Transverse colon (tissue), 3 donors: ENCODE data around the gene RNF126.
"Not testable (repeated sequence)": the region's sequence is repeated elsewhere in the genome, so short reads cannot be mapped to it uniquely, and the experiment has no call there.

Source experiments
- EP300 ChIP-seq: sonication (generic); formaldehyde crosslinking; IDR thresholded peaks from one replicate; pipeline ENCODE4 v1.6.1; 2017; ENCODE audit warnings: antibody characterized with exemption, low read depth
- POLR2A ChIP-seq: fragments of 450-650 bp; IDR thresholded peaks from one replicate; pipeline ENCODE4 v1.6.1; 2016; ENCODE audit warnings: antibody characterized with exemption, mild to moderate bottlenecking, moderate library complexity
- TF ChIP-seq, protein P1 (sequence below), 5 experiments: fragments of 200-600 bp in 3 of 5; fragments of 450-650 bp in 2 of 5; sonication (generic) in 3 of 5; IDR thresholded peaks; 1 replicate in 2 of 5; 2 replicates in 3 of 5; pipeline ENCODE4 v1.5.1; 2016 to 2017; ENCODE audit warnings: antibody characterized with exemption in 5 of 5, inconsistent platforms in 3 of 5, mild to moderate bottlenecking in 2 of 5, moderate library complexity in 1 of 5

DNA sequence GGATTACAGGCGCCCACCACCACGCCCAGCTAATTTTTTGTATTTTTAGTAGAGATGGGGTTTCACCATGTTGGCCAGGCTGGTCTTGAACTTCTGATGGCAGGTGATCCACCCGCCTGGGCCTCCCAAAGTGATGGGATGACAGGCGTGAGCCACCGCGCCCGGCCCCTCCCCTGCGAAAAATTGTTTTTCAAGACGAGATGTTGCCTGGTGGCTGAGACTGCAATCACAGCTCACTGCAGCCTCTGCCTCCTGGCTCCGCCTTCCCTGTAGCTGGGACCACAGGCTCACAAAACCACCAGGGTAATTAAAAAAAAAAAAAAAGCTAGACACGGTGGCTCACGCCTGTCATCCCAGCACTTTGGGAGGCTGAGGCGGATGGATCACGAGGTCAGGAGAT is 36.9 kb upstream of the RNF126 start:
- TF ChIP-seq, protein P1, sequence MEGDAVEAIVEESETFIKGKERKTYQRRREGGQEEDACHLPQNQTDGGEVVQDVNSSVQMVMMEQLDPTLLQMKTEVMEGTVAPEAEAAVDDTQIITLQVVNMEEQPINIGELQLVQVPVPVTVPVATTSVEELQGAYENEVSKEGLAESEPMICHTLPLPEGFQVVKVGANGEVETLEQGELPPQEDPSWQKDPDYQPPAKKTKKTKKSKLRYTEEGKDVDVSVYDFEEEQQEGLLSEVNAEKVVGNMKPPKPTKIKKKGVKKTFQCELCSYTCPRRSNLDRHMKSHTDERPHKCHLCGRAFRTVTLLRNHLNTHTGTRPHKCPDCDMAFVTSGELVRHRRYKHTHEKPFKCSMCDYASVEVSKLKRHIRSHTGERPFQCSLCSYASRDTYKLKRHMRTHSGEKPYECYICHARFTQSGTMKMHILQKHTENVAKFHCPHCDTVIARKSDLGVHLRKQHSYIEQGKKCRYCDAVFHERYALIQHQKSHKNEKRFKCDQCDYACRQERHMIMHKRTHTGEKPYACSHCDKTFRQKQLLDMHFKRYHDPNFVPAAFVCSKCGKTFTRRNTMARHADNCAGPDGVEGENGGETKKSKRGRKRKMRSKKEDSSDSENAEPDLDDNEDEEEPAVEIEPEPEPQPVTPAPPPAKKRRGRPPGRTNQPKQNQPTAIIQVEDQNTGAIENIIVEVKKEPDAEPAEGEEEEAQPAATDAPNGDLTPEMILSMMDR (IDR thresholded peaks at IDR 0.05) = not testable (repeated sequence)
- not testable (repeated sequence) for TF ChIP-seq POLR2A, EP300
